MCF 10A (cell line): Measurements from ENCODE around the gene MTNR1B. TPM values are rescaled to one million over a fixed set of nuclear protein-coding genes. Genes with fewer than 3 reads are reported as not detected.

Experiments
- BruUV-seq: library from RNA; stranded (reverse); fragments of 400-500 nt; replicated peaks from 2 replicates; lab custom pipeline; 2021; lab: Mats Ljungman, UMichigan
- CTCF ChIA-PET: fragments of 300-600 bp; sonication (Branson Sonifier 250); formaldehyde crosslinking; extraction: SDS; loops from one replicate; lab custom pipeline; 2021; ENCODE audit warnings: antibody characterized with exemption, inconsistent platforms; lab: Yijun Ruan, JAX
- POLR2A ChIA-PET: fragments of 300-600, 350-650 bp; sonication (Branson Sonifier 250); formaldehyde crosslinking; extraction: SDS; loops from one replicate; lab custom pipeline; 2020; ENCODE audit warnings: antibody characterized with exemption, inconsistent platforms; lab: Yijun Ruan, JAX
- DNase-seq: peaks from one replicate; pipeline ENCODE4 v3.0.0-alpha.2; 2018; ENCODE audit not compliant: unreplicated experiment
- H3K27ac Mint-ChIP-seq: one replicate; pipeline ENCODE4 v1.8.0; 2022; ENCODE audit warnings: mild to moderate bottlenecking, low read depth, mixed read lengths; ENCODE audit not compliant: unreplicated experiment
- H3K27me3 Mint-ChIP-seq: one replicate; pipeline ENCODE4 v1.8.0; 2022; ENCODE audit warnings: mixed read lengths; ENCODE audit not compliant: insufficient read depth, unreplicated experiment
- H3K36me3 Mint-ChIP-seq: one replicate; pipeline ENCODE4 v1.8.0; 2022; ENCODE audit warnings: mild to moderate bottlenecking, moderate library complexity, mixed read lengths; ENCODE audit not compliant: insufficient read depth, unreplicated experiment
- H3K4me1 Mint-ChIP-seq: one replicate; pipeline ENCODE4 v1.8.0; 2022; ENCODE audit warnings: mixed read lengths; ENCODE audit not compliant: insufficient read depth, unreplicated experiment
- H3K4me3 Mint-ChIP-seq: one replicate; pipeline ENCODE4 v1.8.0; 2022; ENCODE audit warnings: mild to moderate bottlenecking, moderate library complexity, mixed read lengths; ENCODE audit not compliant: unreplicated experiment
- H3K9me3 Mint-ChIP-seq: one replicate; pipeline ENCODE4 v1.8.0; 2022; ENCODE audit warnings: mixed read lengths; ENCODE audit not compliant: unreplicated experiment
- intact Hi-C: fragments of 100-400 bp; cut with micrococcal nuclease; formaldehyde crosslinking; loops from 2 replicates; pipeline ENCODE4 v1.14.1; 2022
- total RNA-seq: library from RNA; stranded (reverse); gene quantifications from 2 replicates; pipeline ENCODE4 v1.2.3, GENCODE V29; 2022
- TF ChIP-seq, protein P1 (sequence below): fragments of 200-600 bp; IDR thresholded peaks from one replicate; pipeline ENCODE4 v1.8.0; 2022; ENCODE audit warnings: antibody characterized with exemption, mild to moderate bottlenecking; ENCODE audit not compliant: unreplicated experiment

MTNR1B gene
- total RNA-seq, 1 experiment from 2014 or later: not detected

DNA sequence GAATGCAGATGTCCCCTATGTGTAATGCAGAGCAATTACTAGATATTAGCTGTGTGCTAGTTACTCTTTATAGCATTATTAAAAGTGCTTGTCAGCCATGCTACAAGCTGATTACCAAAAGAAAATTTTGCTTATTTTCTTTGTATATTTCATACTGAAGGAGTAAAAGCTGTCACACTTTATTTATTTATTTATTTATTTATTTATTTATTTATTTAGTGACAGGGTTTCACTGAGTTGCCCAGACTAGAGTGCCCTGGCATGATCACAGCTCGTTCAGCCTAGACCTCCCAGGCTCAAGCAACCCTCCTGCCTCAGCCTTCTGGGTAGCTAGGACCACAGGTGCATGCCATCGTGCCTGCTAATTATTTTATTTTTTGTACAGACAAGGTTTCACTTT lies 4.3 kb upstream of the MTNR1B start:
- TF ChIP-seq, protein P1, sequence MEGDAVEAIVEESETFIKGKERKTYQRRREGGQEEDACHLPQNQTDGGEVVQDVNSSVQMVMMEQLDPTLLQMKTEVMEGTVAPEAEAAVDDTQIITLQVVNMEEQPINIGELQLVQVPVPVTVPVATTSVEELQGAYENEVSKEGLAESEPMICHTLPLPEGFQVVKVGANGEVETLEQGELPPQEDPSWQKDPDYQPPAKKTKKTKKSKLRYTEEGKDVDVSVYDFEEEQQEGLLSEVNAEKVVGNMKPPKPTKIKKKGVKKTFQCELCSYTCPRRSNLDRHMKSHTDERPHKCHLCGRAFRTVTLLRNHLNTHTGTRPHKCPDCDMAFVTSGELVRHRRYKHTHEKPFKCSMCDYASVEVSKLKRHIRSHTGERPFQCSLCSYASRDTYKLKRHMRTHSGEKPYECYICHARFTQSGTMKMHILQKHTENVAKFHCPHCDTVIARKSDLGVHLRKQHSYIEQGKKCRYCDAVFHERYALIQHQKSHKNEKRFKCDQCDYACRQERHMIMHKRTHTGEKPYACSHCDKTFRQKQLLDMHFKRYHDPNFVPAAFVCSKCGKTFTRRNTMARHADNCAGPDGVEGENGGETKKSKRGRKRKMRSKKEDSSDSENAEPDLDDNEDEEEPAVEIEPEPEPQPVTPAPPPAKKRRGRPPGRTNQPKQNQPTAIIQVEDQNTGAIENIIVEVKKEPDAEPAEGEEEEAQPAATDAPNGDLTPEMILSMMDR: no peak
- Mint-ChIP-seq H3K36me3 (no peaks in the 10 kb centered on the region), H3K27ac (no peak overlapping the region), H3K4me1 (peaks cover 5% of the 10 kb centered on the region), H3K4me3 (no peak overlapping the region), H3K9me3 (no peaks in the 10 kb centered on the region), H3K27me3 (no peaks in the 10 kb centered on the region)
- BruUV-seq: no TSS peak
- ChIA-PET POLR2A (interaction anchor here (0.8 to 1.3 kb wide), 3 partner anchors 10 to 213 kb away, joined by 3 to 4 read pairs (median 3); no protein-coding TSS in a partner anchor), CTCF (interaction anchor here (0.6 to 1.2 kb wide), 4 partner anchors 23 to 765 kb away, joined by 3 to 4 read pairs (median 3); no protein-coding TSS in a partner anchor)
- intact Hi-C loops: no loop called here
- no peak for DNase-seq

DNA sequence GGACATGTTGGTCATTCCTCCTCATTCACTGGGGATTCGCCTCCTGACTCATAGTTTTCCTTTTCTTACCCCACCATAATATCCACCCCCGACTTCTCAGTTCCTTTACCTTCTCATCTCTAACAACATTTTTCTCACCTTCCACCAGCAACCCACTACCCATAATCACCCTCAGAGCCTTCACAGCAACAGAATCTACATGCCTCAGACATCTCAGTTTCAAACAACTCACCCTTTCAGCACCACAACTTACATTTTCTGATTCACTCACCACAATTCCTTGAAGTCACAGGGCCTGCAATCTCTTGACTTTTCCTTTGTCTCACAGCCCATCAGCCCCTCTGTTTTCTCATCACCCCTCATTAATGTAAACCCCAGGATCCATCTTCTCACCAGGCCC lies 2.3 kb upstream of the MTNR1B start:
- CTCF ChIA-PET: no interaction called here
- no peak for DNase-seq
- no TSS peak for BruUV-seq
- TF ChIP-seq, protein P1: no peak
- peaks cover 5% of the 10 kb centered on the region for H3K4me1 Mint-ChIP-seq
- H3K27ac Mint-ChIP-seq: no peak overlapping the region
- H3K4me3 Mint-ChIP-seq: no peak overlapping the region
- H3K36me3 Mint-ChIP-seq: no peaks in the 10 kb centered on the region
- intact Hi-C loops: no loop called here
- no peaks in the 10 kb centered on the region for H3K9me3 Mint-ChIP-seq
- H3K27me3 Mint-ChIP-seq: no peaks in the 10 kb centered on the region
- POLR2A ChIA-PET: no interaction called here

DNA sequence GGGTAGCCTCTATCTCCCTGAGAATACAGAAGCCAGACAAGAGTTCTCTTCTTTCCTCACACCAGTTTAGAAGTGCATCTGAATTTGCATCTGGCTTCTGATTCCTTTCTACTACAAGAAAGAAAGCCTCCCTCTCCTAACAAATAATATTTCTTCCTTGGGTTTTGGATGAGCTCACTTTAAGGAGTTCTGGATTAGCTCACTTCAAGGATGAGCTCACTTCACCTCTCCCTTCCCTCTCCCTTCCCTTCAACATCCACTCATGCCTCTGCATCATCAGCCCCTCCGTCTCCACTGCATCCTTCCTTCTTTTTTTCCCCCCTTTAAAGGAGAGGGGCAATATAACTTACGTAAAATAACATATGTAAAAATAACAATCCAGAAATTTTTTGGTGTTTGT lies 1.6 kb upstream of the MTNR1B start:
- peaks cover 5% of the 10 kb centered on the region for H3K4me1 Mint-ChIP-seq
- no peaks in the 10 kb centered on the region for H3K27me3 Mint-ChIP-seq
- H3K9me3 Mint-ChIP-seq: no peaks in the 10 kb centered on the region
- BruUV-seq: no TSS peak
- DNase-seq: no peak
- ChIA-PET POLR2A (no interaction called here), CTCF (interaction anchor here (0.6 to 1.0 kb wide), 2 partner anchors 26 to 190 kb away, joined by 3 to 4 read pairs; no protein-coding TSS in a partner anchor)
- H3K4me3 Mint-ChIP-seq: no peak overlapping the region
- H3K36me3 Mint-ChIP-seq: no peaks in the 10 kb centered on the region
- intact Hi-C loops: no loop called here
- no peak overlapping the region for H3K27ac Mint-ChIP-seq
- TF ChIP-seq, protein P1: no peak

DNA sequence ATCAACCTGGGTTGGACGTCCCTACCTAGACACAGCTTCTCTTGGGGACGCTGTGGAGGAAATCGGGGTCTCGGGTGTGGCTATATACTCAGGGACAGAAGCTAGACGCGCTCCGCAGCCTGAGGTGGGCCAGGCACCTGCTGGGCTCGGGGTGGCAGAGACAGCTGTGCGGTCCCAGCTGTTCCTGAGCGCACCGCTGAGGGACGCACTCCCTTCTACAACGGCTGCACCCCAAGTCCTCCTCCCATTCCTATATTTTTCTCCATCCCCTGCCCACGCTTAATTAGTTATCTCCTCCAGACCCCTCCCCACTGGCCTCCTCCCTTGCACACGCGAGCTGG lies 188 bp upstream of the MTNR1B start:
- H3K9me3 Mint-ChIP-seq: peaks cover 7% of the 10 kb centered on the region
- peaks cover 5% of the 10 kb centered on the region for H3K4me1 Mint-ChIP-seq
- intact Hi-C loops: no loop called here
- TF ChIP-seq, protein P1: no peak
- H3K27ac Mint-ChIP-seq: no peak overlapping the region
- BruUV-seq: no TSS peak
- CTCF ChIA-PET: interaction anchor here (0.8 kb wide), 1 partner anchor 9 kb away, joined by 3 read pairs; no protein-coding TSS in a partner anchor
- no peaks in the 10 kb centered on the region for H3K27me3 Mint-ChIP-seq
- POLR2A ChIA-PET: no interaction called here
- no peak for DNase-seq
- no peak overlapping the region for H3K4me3 Mint-ChIP-seq
- H3K36me3 Mint-ChIP-seq: no peaks in the 10 kb centered on the region
